ENCODE measurements around the gene NSG1.

Gene NSG1

GRCh38 chr4:4394644-4395043 lies 7.7 kb downstream of the NSG1 start:
- H3K4me2 ChIP-seq (ENCODE audit: low read length), result no peak overlapping the region
- H3K79me2 ChIP-seq (ENCODE audit: control insufficient read depth, low read length), result no peaks in the 10 kb centered on the region
- H3K4me1 ChIP-seq (ENCODE audit: control insufficient read depth, low read length), result peaks cover 11% of the 10 kb centered on the region
- no peak overlapping the region for H3K27ac ChIP-seq (ENCODE audit: low read depth, low read length)
- H3K4me3 ChIP-seq (ENCODE audit: low read length), result no peak overlapping the region
- H4K20me1 ChIP-seq (ENCODE audit: control insufficient read depth, insufficient read depth, low read depth, low read length), result no peaks in the 10 kb centered on the region
- no peaks in the 10 kb centered on the region for H3K9me2 ChIP-seq (replicated peaks; ENCODE audit: control insufficient read depth, low read length)
- TF ChIP-seq CTCF (IDR thresholded peaks at IDR 0.05; ENCODE audit: low read depth, low read length, poor library complexity, severe bottlenecking), result no peak
- no peaks in the 10 kb centered on the region for H3K27me3 ChIP-seq (ENCODE audit: control insufficient read depth, low read length)
- peaks cover 3% of the 10 kb centered on the region; the same call in 1 of the 2 replicates for H3K9me3 ChIP-seq (ENCODE audit: control insufficient read depth, insufficient read depth, low read length)
- H3K36me3 ChIP-seq (ENCODE audit: control insufficient read depth, low read length), result no peaks in the 10 kb centered on the region
- H3F3A ChIP-seq (ENCODE audit: control insufficient read depth, insufficient read depth), result no peaks in the 10 kb centered on the region

GRCh38 chr4:4395371-4395770 lies 8.5 kb downstream of the NSG1 start:
- Histone ChIP-seq H3F3A (ENCODE audit: control insufficient read depth, insufficient read depth) (no peaks in the 10 kb centered on the region), H3K4me3 (ENCODE audit: low read length) (no peak overlapping the region), H3K4me1 (ENCODE audit: control insufficient read depth, low read length) (peaks cover 11% of the 10 kb centered on the region), H3K79me2 (ENCODE audit: control insufficient read depth, low read length) (no peaks in the 10 kb centered on the region), H3K27me3 (ENCODE audit: control insufficient read depth, low read length) (no peaks in the 10 kb centered on the region; the same call in 1 of the 2 replicates), H3K9me3 (ENCODE audit: control insufficient read depth, insufficient read depth, low read length) (peaks cover 3% of the 10 kb centered on the region; the same call in 1 of the 2 replicates), H3K9me2 (replicated peaks; ENCODE audit: control insufficient read depth, low read length) (no peaks in the 10 kb centered on the region), H3K36me3 (ENCODE audit: control insufficient read depth, low read length) (no peaks in the 10 kb centered on the region), H3K4me2 (ENCODE audit: low read length) (no peak overlapping the region), H3K27ac (ENCODE audit: low read depth, low read length) (no peak overlapping the region), H4K20me1 (ENCODE audit: control insufficient read depth, insufficient read depth, low read depth, low read length) (no peaks in the 10 kb centered on the region)
- no peak for TF ChIP-seq EZH2phosphoT487 (IDR thresholded peaks at IDR 0.05; ENCODE audit: borderline replicate concordance, low read length)
- TF ChIP-seq CTCF (IDR thresholded peaks at IDR 0.05; ENCODE audit: low read depth, low read length, poor library complexity, severe bottlenecking), result no peak

GRCh38 chr4:4395849-4396627 lies 9.1 kb downstream of the NSG1 start:
- H3K79me2 ChIP-seq (ENCODE audit: control insufficient read depth, low read length), result no peaks in the 10 kb centered on the region
- peaks cover 3% of the 10 kb centered on the region; the same call in 1 of the 2 replicates for H3K9me3 ChIP-seq (ENCODE audit: control insufficient read depth, insufficient read depth, low read length)
- no peaks in the 10 kb centered on the region for H3K9me2 ChIP-seq (replicated peaks; ENCODE audit: control insufficient read depth, low read length)
- peak overlapping the region; percentile 35 for H3K4me3 ChIP-seq (ENCODE audit: low read length)
- no peak for TF ChIP-seq EZH2phosphoT487 (IDR thresholded peaks at IDR 0.05; ENCODE audit: borderline replicate concordance, low read length)
- TF ChIP-seq CTCF (IDR thresholded peaks at IDR 0.05; ENCODE audit: low read depth, low read length, poor library complexity, severe bottlenecking), result no peak
- no peaks in the 10 kb centered on the region for H3F3A ChIP-seq (ENCODE audit: control insufficient read depth, insufficient read depth)
- no peak overlapping the region for H3K27ac ChIP-seq (ENCODE audit: low read depth, low read length)
- H3K4me2 ChIP-seq (ENCODE audit: low read length), result peak overlapping the region; percentile 49
- H3K27me3 ChIP-seq (ENCODE audit: control insufficient read depth, low read length), result no peaks in the 10 kb centered on the region; the same call in 1 of the 2 replicates
- H3K36me3 ChIP-seq (ENCODE audit: control insufficient read depth, low read length), result no peaks in the 10 kb centered on the region
- H3K4me1 ChIP-seq (ENCODE audit: control insufficient read depth, low read length), result peaks cover 11% of the 10 kb centered on the region
- H4K20me1 ChIP-seq (ENCODE audit: control insufficient read depth, insufficient read depth, low read depth, low read length), result no peaks in the 10 kb centered on the region

Data from DOHH2 (cell line).